GM21423 (cell line): ENCODE data around the gene NPHS1.

ENCODE experiments used
- ATAC-seq: cut with Tn5 transposase; IDR thresholded peaks from one replicate; pipeline ENCODE4 v1.9.1; 2021; ENCODE audit warnings: mild to moderate bottlenecking, moderate library complexity; ENCODE audit not compliant: unreplicated experiment

Gene NPHS1

GRCh38 chr19:35789195-35789977 lies 62.9 kb downstream of the NPHS1 start:
- no peak for ATAC-seq

- no peak for ATAC-seq
These were observed 63.9 kb downstream of the NPHS1 start for GRCh38 chr19:35788205-35788960.

- no peak for ATAC-seq
These were observed 65.0 kb downstream of the NPHS1 start for GRCh38 chr19:35787227-35787799.

GRCh38 chr19:35786299-35787160 lies 65.8 kb downstream of the NPHS1 start:
- no peak for ATAC-seq

GRCh38 chr19:35785339-35785627 lies 67.0 kb downstream of the NPHS1 start:
- ATAC-seq, result no peak

GRCh38 chr19:35784503-35785338 lies 67.6 kb downstream of the NPHS1 start:
- ATAC-seq, result no peak

- ATAC-seq, result no peak
These were observed 68.6 kb downstream of the NPHS1 start for GRCh38 chr19:35783469-35784434.

- ATAC-seq, result no peak
These were observed 69.7 kb downstream of the NPHS1 start for GRCh38 chr19:35782589-35782988.

- ATAC-seq, result no peak
These were observed 70.7 kb downstream of the NPHS1 start for GRCh38 chr19:35781650-35782049.

GRCh38 chr19:35780717-35781116 lies 71.6 kb downstream of the NPHS1 start:
- ATAC-seq, result no peak

- ATAC-seq, result no peak
These were observed 72.2 kb downstream of the NPHS1 start for GRCh38 chr19:35780058-35780457.

- no peak for ATAC-seq
These were observed 73.3 kb downstream of the NPHS1 start for GRCh38 chr19:35779033-35779432.

- ATAC-seq, result no peak
These were observed 74.3 kb downstream of the NPHS1 start for GRCh38 chr19:35777961-35778360.

- no peak for ATAC-seq
These were observed 75.0 kb downstream of the NPHS1 start for GRCh38 chr19:35777086-35777841.

- no peak for ATAC-seq
These were observed 76.1 kb downstream of the NPHS1 start for GRCh38 chr19:35776102-35776788.
